C4-2B (cell line): ENCODE data around the gene TTI1.

Experiments
- CTCF ChIP-seq: fragments of 450-650 bp; conservative IDR thresholded peaks from 2 replicates; pipeline ENCODE4 v1.5.1; 2017; ENCODE audit warnings: mild to moderate bottlenecking
- ZFX ChIP-seq: fragments of 450-650 bp; IDR thresholded peaks from 2 replicates; pipeline ENCODE4 v1.6.1; 2017

- TF ChIP-seq CTCF (no peak), ZFX (no peak)
These were observed 99.2 kb downstream of the TTI1 start for GRCh38 chr20:37933786-37934633.
